ENCODE measurements around the gene ACTR1B.
A peak's percentile ranks its signal among the peaks of the same experiment; 100 is the strongest.

ACTR1B gene

GRCh38 chr2:97658691-97659157 lies 5.1 kb downstream of the ACTR1B start:
- peaks cover 28% of the 10 kb centered on the region for H3K79me2 ChIP-seq (ENCODE audit: control insufficient read depth, insufficient read depth, low read length, unreplicated experiment)
- peaks cover 25% of the 10 kb centered on the region for H3K4me1 ChIP-seq (ENCODE audit: control insufficient read depth, insufficient read depth, low read length, unreplicated experiment)
- no peak overlapping the region for H2AFZ ChIP-seq (ENCODE audit: low read length, unreplicated experiment)

GRCh38 chr2:97657986-97658690 lies 5.7 kb downstream of the ACTR1B start:
- Histone ChIP-seq H3K4me3 (ENCODE audit: low read depth, low read length) (no peak overlapping the region), H3K36me3 (ENCODE audit: insufficient read depth, low read length) (peaks cover 42% of the 10 kb centered on the region), H3K27ac (ENCODE audit: low read depth, low read length) (no peak overlapping the region), H3K27me3 (ENCODE audit: insufficient read depth, low read length) (no peaks in the 10 kb centered on the region), H2AFZ (ENCODE audit: low read length, unreplicated experiment) (no peak overlapping the region), H3K4me1 (ENCODE audit: control insufficient read depth, insufficient read depth, low read length, unreplicated experiment) (peaks cover 25% of the 10 kb centered on the region), H3K79me2 (ENCODE audit: control insufficient read depth, insufficient read depth, low read length, unreplicated experiment) (peaks cover 28% of the 10 kb centered on the region)

More at GRCh38 chr2:97658691-97659157, 5.1 kb downstream of the ACTR1B start:
- Histone ChIP-seq H3K4me3 (ENCODE audit: low read depth, low read length) (no peak overlapping the region), H3K36me3 (ENCODE audit: insufficient read depth, low read length) (peaks cover 36% of the 10 kb centered on the region), H3K27ac (ENCODE audit: low read depth, low read length) (no peak overlapping the region), H3K27me3 (ENCODE audit: insufficient read depth, low read length) (no peaks in the 10 kb centered on the region)

GRCh38 chr2:97656905-97657587 lies 6.8 kb downstream of the ACTR1B start:
- Histone ChIP-seq H3K79me2 (ENCODE audit: control insufficient read depth, insufficient read depth, low read length, unreplicated experiment) (peaks cover 24% of the 10 kb centered on the region), H3K36me3 (ENCODE audit: insufficient read depth, low read length) (peaks cover 43% of the 10 kb centered on the region), H3K27me3 (ENCODE audit: insufficient read depth, low read length) (no peaks in the 10 kb centered on the region), H3K27ac (ENCODE audit: low read depth, low read length) (no peak overlapping the region), H2AFZ (ENCODE audit: low read length, unreplicated experiment) (no peak overlapping the region), H3K4me1 (ENCODE audit: control insufficient read depth, insufficient read depth, low read length, unreplicated experiment) (peaks cover 19% of the 10 kb centered on the region), H3K4me3 (ENCODE audit: low read depth, low read length) (no peak overlapping the region)

- peaks cover 11% of the 10 kb centered on the region for H3K4me1 ChIP-seq (ENCODE audit: control insufficient read depth, insufficient read depth, low read length, unreplicated experiment)
- H3K27ac ChIP-seq (ENCODE audit: low read depth, low read length): no peak overlapping the region
- peaks cover 16% of the 10 kb centered on the region for H3K79me2 ChIP-seq (ENCODE audit: control insufficient read depth, insufficient read depth, low read length, unreplicated experiment)
- H3K36me3 ChIP-seq (ENCODE audit: insufficient read depth, low read length): peaks cover 43% of the 10 kb centered on the region
- H2AFZ ChIP-seq (ENCODE audit: low read length, unreplicated experiment): no peak overlapping the region
- H3K4me3 ChIP-seq (ENCODE audit: low read depth, low read length): no peak overlapping the region
- H3K27me3 ChIP-seq (ENCODE audit: insufficient read depth, low read length): no peaks in the 10 kb centered on the region
These were observed 7.6 kb downstream of the ACTR1B start for GRCh38 chr2:97656129-97656755.

- peaks cover 43% of the 10 kb centered on the region for H3K36me3 ChIP-seq (ENCODE audit: insufficient read depth, low read length)
- no peaks in the 10 kb centered on the region for H3K4me1 ChIP-seq (ENCODE audit: control insufficient read depth, insufficient read depth, low read length, unreplicated experiment)
- H3K27ac ChIP-seq (ENCODE audit: low read depth, low read length): no peak overlapping the region
- H3K4me3 ChIP-seq (ENCODE audit: low read depth, low read length): no peak overlapping the region
- H3K79me2 ChIP-seq (ENCODE audit: control insufficient read depth, insufficient read depth, low read length, unreplicated experiment): peaks cover 1% of the 10 kb centered on the region
- H3K27me3 ChIP-seq (ENCODE audit: insufficient read depth, low read length): no peaks in the 10 kb centered on the region
- no peak overlapping the region for H2AFZ ChIP-seq (ENCODE audit: low read length, unreplicated experiment)
These were observed 9.1 kb downstream of the ACTR1B start for GRCh38 chr2:97654791-97655190.

GRCh38 chr2:97654309-97654708 lies 9.5 kb downstream of the ACTR1B start:
- H3K36me3 ChIP-seq (ENCODE audit: insufficient read depth, low read length): peaks cover 43% of the 10 kb centered on the region

GRCh38 chr2:97653874-97654273 lies 10.0 kb downstream of the ACTR1B start:
- Histone ChIP-seq H3K4me3 (ENCODE audit: low read depth, low read length) (no peak overlapping the region), H3K27me3 (ENCODE audit: insufficient read depth, low read length) (no peaks in the 10 kb centered on the region), H3K36me3 (ENCODE audit: insufficient read depth, low read length) (peaks cover 43% of the 10 kb centered on the region), H3K4me1 (ENCODE audit: control insufficient read depth, insufficient read depth, low read length, unreplicated experiment) (no peaks in the 10 kb centered on the region), H3K79me2 (ENCODE audit: control insufficient read depth, insufficient read depth, low read length, unreplicated experiment) (no peaks in the 10 kb centered on the region), H2AFZ (ENCODE audit: low read length, unreplicated experiment) (no peak overlapping the region), H3K27ac (ENCODE audit: low read depth, low read length) (no peak overlapping the region)

More at GRCh38 chr2:97654309-97654708, 9.5 kb downstream of the ACTR1B start:
- Histone ChIP-seq H3K4me3 (ENCODE audit: low read depth, low read length) (no peak overlapping the region), H2AFZ (ENCODE audit: low read length, unreplicated experiment) (no peak overlapping the region), H3K4me1 (ENCODE audit: control insufficient read depth, insufficient read depth, low read length, unreplicated experiment) (no peaks in the 10 kb centered on the region), H3K79me2 (ENCODE audit: control insufficient read depth, insufficient read depth, low read length, unreplicated experiment) (no peaks in the 10 kb centered on the region), H3K27me3 (ENCODE audit: insufficient read depth, low read length) (no peaks in the 10 kb centered on the region), H3K27ac (ENCODE audit: low read depth, low read length) (no peak overlapping the region)

GRCh38 chr2:97653473-97653872 lies 10.4 kb downstream of the ACTR1B start:
- Histone ChIP-seq H3K4me3 (ENCODE audit: low read depth, low read length) (no peak overlapping the region), H3K4me1 (ENCODE audit: control insufficient read depth, insufficient read depth, low read length, unreplicated experiment) (no peaks in the 10 kb centered on the region), H2AFZ (ENCODE audit: low read length, unreplicated experiment) (no peak overlapping the region), H3K79me2 (ENCODE audit: control insufficient read depth, insufficient read depth, low read length, unreplicated experiment) (no peaks in the 10 kb centered on the region), H3K36me3 (ENCODE audit: insufficient read depth, low read length) (peaks cover 43% of the 10 kb centered on the region), H3K27ac (ENCODE audit: low read depth, low read length) (no peak overlapping the region), H3K27me3 (ENCODE audit: insufficient read depth, low read length) (no peaks in the 10 kb centered on the region)

GRCh38 chr2:97651114-97651513 lies 12.7 kb downstream of the ACTR1B start:
- Histone ChIP-seq H3K4me3 (ENCODE audit: low read depth, low read length) (no peak overlapping the region), H3K79me2 (ENCODE audit: control insufficient read depth, insufficient read depth, low read length, unreplicated experiment) (peaks cover 12% of the 10 kb centered on the region), H3K27me3 (ENCODE audit: insufficient read depth, low read length) (no peaks in the 10 kb centered on the region), H3K27ac (ENCODE audit: low read depth, low read length) (no peak overlapping the region), H2AFZ (ENCODE audit: low read length, unreplicated experiment) (no peak overlapping the region), H3K4me1 (ENCODE audit: control insufficient read depth, insufficient read depth, low read length, unreplicated experiment) (peaks cover 5% of the 10 kb centered on the region), H3K36me3 (ENCODE audit: insufficient read depth, low read length) (peaks cover 40% of the 10 kb centered on the region)

GRCh38 chr2:97646977-97647376 lies 16.9 kb downstream of the ACTR1B start:
- peak overlapping the region; percentile 95 for H3K4me3 ChIP-seq (ENCODE audit: low read depth, low read length)
- peak overlapping the region; percentile 12 for H2AFZ ChIP-seq (ENCODE audit: low read length, unreplicated experiment)
- peaks cover 11% of the 10 kb centered on the region for H3K36me3 ChIP-seq (ENCODE audit: insufficient read depth, low read length)
- H3K79me2 ChIP-seq (ENCODE audit: control insufficient read depth, insufficient read depth, low read length, unreplicated experiment): peaks cover 14% of the 10 kb centered on the region
- no peaks in the 10 kb centered on the region for H3K27me3 ChIP-seq (ENCODE audit: insufficient read depth, low read length)
- no peak overlapping the region for H3K27ac ChIP-seq (ENCODE audit: low read depth, low read length)
- peaks cover 5% of the 10 kb centered on the region for H3K4me1 ChIP-seq (ENCODE audit: control insufficient read depth, insufficient read depth, low read length, unreplicated experiment)
